ENCODE measurements around the gene GJA9.

GJA9 gene

GRCh38 chr1:38829368-38829767, 52.0 kb downstream of the GJA9 start:
- no peak for DNase-seq

GRCh38 chr1:38827318-38827717, 54.1 kb downstream of the GJA9 start:
- no peak for DNase-seq

GRCh38 chr1:38826886-38827285, 54.5 kb downstream of the GJA9 start:
- DNase-seq = no peak

- DNase-seq = no peak
Measured at GRCh38 chr1:38826262-38826661, 55.1 kb downstream of the GJA9 start.

Data from CD4-positive, alpha-beta T cell treated with Interleukin-17A for 1 hour (primary cell).